ENCODE measurements around the gene OSBP2.
A peak's percentile ranks its signal among the peaks of the same experiment; 100 is the strongest.

OSBP2 gene

GRCh38 chr22:30926706-30927105 is 232.0 kb downstream of the OSBP2 start:
- Histone ChIP-seq H4K91ac (ENCODE audit: low read depth, low read length, poor library complexity) (no peak overlapping the region), H3K79me1 (ENCODE audit: low read depth, low read length) (no peaks in the 10 kb centered on the region), H3K36me3 (replicated peaks in 1 of 2; ENCODE audit: control insufficient read depth in 2 of 2, insufficient read depth in 2 of 2, low read length in 2 of 2) (peaks cover 50 to 81% of the 10 kb centered on the region in 2 donors), H3K14ac (ENCODE audit: low read length) (no peak overlapping the region), H2BK12ac (ENCODE audit: low read length) (no peak overlapping the region), H3K9me3 (replicated peaks in 1 of 2; ENCODE audit: control insufficient read depth in 2 of 2, insufficient read depth in 1 of 2, low read depth in 1 of 2, low read length in 2 of 2) (no peaks in the 10 kb centered on the region), H3K4me3 (ENCODE audit: low read length in 2 of 2) (no peak overlapping the region), H2BK15ac (ENCODE audit: low read length) (no peak overlapping the region), H3K9ac (ENCODE audit: low read depth, low read length, poor library complexity) (no peak overlapping the region), H3K27ac (replicated peaks; ENCODE audit: low read length) (no peak overlapping the region), H2AFZ (ENCODE audit: low read length) (no peak overlapping the region), H2AK5ac (ENCODE audit: low read depth, low read length) (no peak overlapping the region), H3K23ac (ENCODE audit: low read depth, low read length, poor library complexity) (no peak overlapping the region), H4K8ac (ENCODE audit: low read depth, low read length) (no peak overlapping the region), H2BK120ac (ENCODE audit: low read depth, low read length) (no peak overlapping the region), H3K4me1 (ENCODE audit: control insufficient read depth in 2 of 2, insufficient read depth in 1 of 2, low read depth in 1 of 2, low read length in 2 of 2) (no peaks in the 10 kb centered on the region), H3K27me3 (ENCODE audit: control insufficient read depth in 3 of 3, insufficient read depth in 3 of 3, low read depth in 1 of 3, low read length in 3 of 3) (no peaks in the 10 kb centered on the region), H3K4ac (ENCODE audit: low read length) (no peak overlapping the region), H3K4me2 (ENCODE audit: insufficient read depth, low read length, poor library complexity, severe bottlenecking) (no peak overlapping the region), H3K18ac (ENCODE audit: low read length) (no peak overlapping the region), H2BK5ac (ENCODE audit: low read length) (no peak overlapping the region)
- no CpG with 5 or more reads among the region's 4 CpGs for WGBS, 2 donors (ENCODE audit: extremely low coverage in 2 of 2, insufficient read length in 2 of 2, insufficient replicate concordance in 1 of 2)
- DNase-seq (ENCODE audit: low spot score): no peak

GRCh38 chr22:30927806-30928205 is 233.1 kb downstream of the OSBP2 start:
- Histone ChIP-seq H3K36me3 (replicated peaks in 1 of 2; ENCODE audit: control insufficient read depth in 2 of 2, insufficient read depth in 2 of 2, low read length in 2 of 2) (peaks cover 61 to 92% of the 10 kb centered on the region in 2 donors), H3K27ac (replicated peaks; ENCODE audit: low read length) (no peak overlapping the region), H2BK12ac (ENCODE audit: low read length) (no peak overlapping the region), H3K27me3 (ENCODE audit: control insufficient read depth in 3 of 3, insufficient read depth in 3 of 3, low read depth in 1 of 3, low read length in 3 of 3) (no peaks in the 10 kb centered on the region), H3K9ac (ENCODE audit: low read depth, low read length, poor library complexity) (no peak overlapping the region), H2AK5ac (ENCODE audit: low read depth, low read length) (no peak overlapping the region), H3K4me2 (ENCODE audit: insufficient read depth, low read length, poor library complexity, severe bottlenecking) (no peak overlapping the region), H2BK120ac (ENCODE audit: low read depth, low read length) (no peak overlapping the region), H2AFZ (ENCODE audit: low read length) (no peak overlapping the region), H3K79me1 (ENCODE audit: low read depth, low read length) (no peaks in the 10 kb centered on the region), H3K9me3 (replicated peaks in 1 of 2; ENCODE audit: control insufficient read depth in 2 of 2, insufficient read depth in 1 of 2, low read depth in 1 of 2, low read length in 2 of 2) (no peaks in the 10 kb centered on the region), H3K14ac (ENCODE audit: low read length) (no peak overlapping the region), H4K91ac (ENCODE audit: low read depth, low read length, poor library complexity) (no peak overlapping the region), H3K18ac (ENCODE audit: low read length) (no peak overlapping the region), H4K8ac (ENCODE audit: low read depth, low read length) (no peak overlapping the region), H3K23ac (ENCODE audit: low read depth, low read length, poor library complexity) (no peak overlapping the region), H3K4me3 (ENCODE audit: low read length in 2 of 2) (no peak overlapping the region), H2BK15ac (ENCODE audit: low read length) (no peak overlapping the region), H3K4me1 (ENCODE audit: control insufficient read depth in 2 of 2, insufficient read depth in 1 of 2, low read depth in 1 of 2, low read length in 2 of 2) (no peaks in the 10 kb centered on the region), H2BK5ac (ENCODE audit: low read length) (peak overlapping the region; percentile 70), H3K4ac (ENCODE audit: low read length) (no peak overlapping the region)
- no CpG with 5 or more reads among the region's 10 CpGs for WGBS, 2 donors (ENCODE audit: extremely low coverage in 2 of 2, insufficient read length in 2 of 2, insufficient replicate concordance in 1 of 2)
- DNase-seq (ENCODE audit: low spot score): no peak

DNA sequence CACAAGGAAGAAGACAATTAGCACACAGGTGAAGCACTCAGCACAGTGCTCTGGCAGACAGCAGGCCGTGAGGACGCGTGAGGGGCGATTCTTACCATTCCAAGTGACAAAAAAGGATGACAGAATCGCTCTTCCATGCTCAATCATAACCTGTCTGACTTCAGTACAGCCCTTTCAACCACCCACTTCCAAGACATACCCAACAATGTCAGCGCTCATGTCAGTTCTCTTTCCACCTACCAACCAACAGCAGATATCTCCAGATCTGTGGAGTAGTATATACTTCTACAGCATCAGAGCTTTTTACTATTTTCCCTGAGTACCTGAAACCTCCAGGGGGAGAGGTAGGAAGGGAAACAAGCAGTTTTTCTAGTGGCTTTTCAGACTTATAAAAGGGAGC is 233.7 kb downstream of the OSBP2 start:
- no peak overlapping the region for H2BK12ac ChIP-seq (ENCODE audit: low read length)
- no peak for DNase-seq (ENCODE audit: low spot score)
- H4K8ac ChIP-seq (ENCODE audit: low read depth, low read length): no peak overlapping the region
- no peak overlapping the region for H2BK120ac ChIP-seq (ENCODE audit: low read depth, low read length)
- peak overlapping the region; percentile 70 for H2BK5ac ChIP-seq (ENCODE audit: low read length)
- H3K36me3 ChIP-seq (replicated peaks in 1 of 2; ENCODE audit: control insufficient read depth in 2 of 2, insufficient read depth in 2 of 2, low read length in 2 of 2): peaks cover 65 to 94% of the 10 kb centered on the region in 2 donors
- no peak overlapping the region for H3K14ac ChIP-seq (ENCODE audit: low read length)
- H3K18ac ChIP-seq (ENCODE audit: low read length): no peak overlapping the region
- H3K4me2 ChIP-seq (ENCODE audit: insufficient read depth, low read length, poor library complexity, severe bottlenecking): no peak overlapping the region
- WGBS, 2 donors (ENCODE audit: extremely low coverage in 2 of 2, insufficient read length in 2 of 2, insufficient replicate concordance in 1 of 2): no CpG with 5 or more reads among the region's 6 CpGs
- no peak overlapping the region for H3K9ac ChIP-seq (ENCODE audit: low read depth, low read length, poor library complexity)
- H3K4me3 ChIP-seq (ENCODE audit: low read length in 2 of 2): no peak overlapping the region
- no peaks in the 10 kb centered on the region for H3K9me3 ChIP-seq (replicated peaks in 1 of 2; ENCODE audit: control insufficient read depth in 2 of 2, insufficient read depth in 1 of 2, low read depth in 1 of 2, low read length in 2 of 2)
- H3K27me3 ChIP-seq (ENCODE audit: control insufficient read depth in 3 of 3, insufficient read depth in 3 of 3, low read depth in 1 of 3, low read length in 3 of 3): no peaks in the 10 kb centered on the region
- H4K91ac ChIP-seq (ENCODE audit: low read depth, low read length, poor library complexity): no peak overlapping the region
- no peaks in the 10 kb centered on the region for H3K79me1 ChIP-seq (ENCODE audit: low read depth, low read length)
- no peak overlapping the region for H2AFZ ChIP-seq (ENCODE audit: low read length)
- no peak overlapping the region for H3K4ac ChIP-seq (ENCODE audit: low read length)
- no peak overlapping the region for H2BK15ac ChIP-seq (ENCODE audit: low read length)
- no peak overlapping the region for H3K27ac ChIP-seq (replicated peaks; ENCODE audit: low read length)
- H3K23ac ChIP-seq (ENCODE audit: low read depth, low read length, poor library complexity): peak overlapping the region; percentile 14
- no peaks in the 10 kb centered on the region for H3K4me1 ChIP-seq (ENCODE audit: control insufficient read depth in 2 of 2, insufficient read depth in 1 of 2, low read depth in 1 of 2, low read length in 2 of 2)
- no peak overlapping the region for H2AK5ac ChIP-seq (ENCODE audit: low read depth, low read length)

DNA sequence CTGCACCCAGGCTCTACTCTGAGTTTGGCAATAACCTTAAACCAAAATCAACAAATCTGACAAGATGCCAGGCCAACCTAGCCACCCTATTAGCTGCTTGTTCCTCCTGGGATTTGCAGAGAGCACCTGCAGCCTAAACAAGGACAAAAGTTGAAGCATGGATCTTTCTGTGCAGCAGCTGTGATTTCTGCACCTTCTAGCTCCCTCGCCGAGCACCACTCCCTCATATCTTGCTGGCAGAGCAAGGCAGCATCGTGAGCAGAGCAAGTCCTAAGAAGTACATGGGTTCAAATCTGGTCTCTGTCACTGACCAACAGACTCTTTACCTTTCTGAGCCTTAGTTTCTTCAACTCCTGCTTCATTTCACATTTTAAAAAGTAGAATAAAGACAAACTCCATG is 235.6 kb downstream of the OSBP2 start:
- no peak overlapping the region for H3K4ac ChIP-seq (ENCODE audit: low read length)
- no peak overlapping the region for H2AFZ ChIP-seq (ENCODE audit: low read length)
- H2AK5ac ChIP-seq (ENCODE audit: low read depth, low read length): no peak overlapping the region
- no CpG with 5 or more reads among the region's 3 CpGs for WGBS, 2 donors (ENCODE audit: extremely low coverage in 2 of 2, insufficient read length in 2 of 2, insufficient replicate concordance in 1 of 2)
- H4K8ac ChIP-seq (ENCODE audit: low read depth, low read length): no peak overlapping the region
- H3K9ac ChIP-seq (ENCODE audit: low read depth, low read length, poor library complexity): no peak overlapping the region
- H2BK15ac ChIP-seq (ENCODE audit: low read length): no peak overlapping the region
- no peak overlapping the region for H2BK5ac ChIP-seq (ENCODE audit: low read length)
- no peak for DNase-seq (ENCODE audit: low spot score)
- H3K36me3 ChIP-seq (replicated peaks in 1 of 2; ENCODE audit: control insufficient read depth in 2 of 2, insufficient read depth in 2 of 2, low read length in 2 of 2): peaks cover 77 to 98% of the 10 kb centered on the region in 2 donors
- H3K4me3 ChIP-seq (ENCODE audit: low read length in 2 of 2): no peak overlapping the region
- H3K27me3 ChIP-seq (ENCODE audit: control insufficient read depth in 3 of 3, insufficient read depth in 3 of 3, low read depth in 1 of 3, low read length in 3 of 3): no peaks in the 10 kb centered on the region
- H2BK12ac ChIP-seq (ENCODE audit: low read length): no peak overlapping the region
- no peak overlapping the region for H3K18ac ChIP-seq (ENCODE audit: low read length)
- no peaks in the 10 kb centered on the region for H3K4me1 ChIP-seq (ENCODE audit: control insufficient read depth in 2 of 2, insufficient read depth in 1 of 2, low read depth in 1 of 2, low read length in 2 of 2)
- H4K91ac ChIP-seq (ENCODE audit: low read depth, low read length, poor library complexity): no peak overlapping the region
- no peak overlapping the region for H2BK120ac ChIP-seq (ENCODE audit: low read depth, low read length)
- no peak overlapping the region for H3K4me2 ChIP-seq (ENCODE audit: insufficient read depth, low read length, poor library complexity, severe bottlenecking)
- H3K27ac ChIP-seq (replicated peaks; ENCODE audit: low read length): no peak overlapping the region
- no peaks in the 10 kb centered on the region for H3K79me1 ChIP-seq (ENCODE audit: low read depth, low read length)
- H3K9me3 ChIP-seq (replicated peaks in 1 of 2; ENCODE audit: control insufficient read depth in 2 of 2, insufficient read depth in 1 of 2, low read depth in 1 of 2, low read length in 2 of 2): no peaks in the 10 kb centered on the region
- no peak overlapping the region for H3K14ac ChIP-seq (ENCODE audit: low read length)
- H3K23ac ChIP-seq (ENCODE audit: low read depth, low read length, poor library complexity): no peak overlapping the region

Measured in neuronal stem cell (in vitro differentiated cells).